Liver (tissue), 9 donors: ENCODE data around the gene CELSR2. TPM values are rescaled to one million over a fixed set of nuclear protein-coding genes. Genes with fewer than 3 reads are reported as not detected.

ENCODE experiments used
- DNase-seq: peaks from one replicate; pipeline ENCODE4 v3.0.0-alpha.2; 2017; ENCODE audit warnings: low spot score
- H3K27ac ChIP-seq, 2 donors: one replicate each; pipeline ENCODE4 v1.7.0; 2013; ENCODE audit warnings: inconsistent platforms in 2 of 2, low read length in 2 of 2, control low read depth in 1 of 2, low read depth in 1 of 2, mild to moderate bottlenecking in 1 of 2
- H3K27me3 ChIP-seq, 4 donors: one replicate each; pipeline versions ENCODE4 v1.6.1 to v1.7.0; 2013; ENCODE audit warnings: low read length in 3 of 4, inconsistent platforms in 1 of 4, mild to moderate bottlenecking in 1 of 4, moderate library complexity in 1 of 4; ENCODE audit not compliant: control insufficient read depth in 4 of 4, insufficient read depth in 4 of 4
- H3K36me3 ChIP-seq, 4 donors: one replicate each; pipeline versions ENCODE4 v1.6.1 to v1.7.0; 2013; ENCODE audit warnings: low read length in 3 of 4, mild to moderate bottlenecking in 3 of 4, low read depth in 1 of 4, moderate library complexity in 1 of 4; ENCODE audit not compliant: control insufficient read depth in 4 of 4, insufficient read depth in 3 of 4
- H3K4me1 ChIP-seq, 4 donors: one replicate each; pipeline versions ENCODE4 v1.6.1 to v1.7.0; 2013; ENCODE audit warnings: low read length in 3 of 4, mild to moderate bottlenecking in 3 of 4, moderate library complexity in 1 of 4; ENCODE audit not compliant: control insufficient read depth in 4 of 4, insufficient read depth in 4 of 4
- H3K4me3 ChIP-seq, 3 donors: one replicate each; pipeline versions ENCODE4 v1.6.1 to v1.7.0; 2013; ENCODE audit warnings: low read length in 3 of 3, control low read depth in 1 of 3, low read depth in 1 of 3, mild to moderate bottlenecking in 1 of 3
- H3K9ac ChIP-seq, 2 donors: one replicate each; pipeline ENCODE4 v1.7.0; 2013; ENCODE audit warnings: low read length in 2 of 2, mild to moderate bottlenecking in 2 of 2, moderate library complexity in 2 of 2, control low read depth in 1 of 2, low read depth in 1 of 2
- H3K9me3 ChIP-seq, 4 donors: one replicate each; pipeline versions ENCODE4 v1.6.1 to v1.7.0; 2013; ENCODE audit warnings: low read length in 3 of 4; ENCODE audit not compliant: control insufficient read depth in 4 of 4
- ATF3 ChIP-seq: IDR thresholded peaks from 2 replicates; pipeline ENCODE4 v1.6.1; 2016; ENCODE audit warnings: antibody characterized with exemption
- CTCF ChIP-seq: fragments of 150-350 bp; IDR thresholded peaks from 2 replicates; pipeline ENCODE4 v1.5.1; 2017; ENCODE audit warnings: improper control_type of control experiment, low read depth, low read length; ENCODE audit not compliant: missing input control
- EGR1 ChIP-seq, 2 donors: IDR thresholded peaks; 2 replicates each; pipeline ENCODE4 v1.6.1; 2016 to 2018; ENCODE audit warnings: antibody characterized with exemption in 2 of 2, low read depth in 2 of 2
- FOXA1 ChIP-seq: IDR thresholded peaks from 2 replicates; pipeline ENCODE4 v1.6.1; 2016; ENCODE audit warnings: antibody characterized with exemption
- FOXA2 ChIP-seq: IDR thresholded peaks from 2 replicates; pipeline ENCODE4 v1.6.1; 2016; ENCODE audit warnings: antibody characterized with exemption
- GABPA ChIP-seq, 2 donors: IDR thresholded peaks in 1 of 2; conservative IDR thresholded peaks in 1 of 2; 2 replicates each; pipeline ENCODE4 v1.6.1; 2016; ENCODE audit warnings: antibody characterized with exemption in 2 of 2, mild to moderate bottlenecking in 1 of 2, moderate library complexity in 1 of 2
- HNF4A ChIP-seq, 2 donors: conservative IDR thresholded peaks; 2 replicates each; pipeline ENCODE4 v1.6.1; 2016; ENCODE audit warnings: antibody characterized with exemption in 2 of 2, mild to moderate bottlenecking in 2 of 2
- HNF4G ChIP-seq: IDR thresholded peaks from 2 replicates; pipeline ENCODE4 v1.6.1; 2016; ENCODE audit warnings: antibody characterized with exemption
- JUND ChIP-seq, 2 donors: IDR thresholded peaks; 2 replicates each; pipeline ENCODE4 v1.6.1; 2016; ENCODE audit warnings: antibody characterized with exemption in 2 of 2
- MAX ChIP-seq: IDR thresholded peaks from 2 replicates; pipeline ENCODE4 v1.6.1; 2016; ENCODE audit warnings: antibody characterized with exemption
- NR2F2 ChIP-seq: IDR thresholded peaks from 2 replicates; pipeline ENCODE4 v1.6.1; 2016; ENCODE audit warnings: antibody characterized with exemption
- RAD21 ChIP-seq, 2 donors: IDR thresholded peaks; 2 replicates each; pipeline ENCODE4 v1.6.1; 2016; ENCODE audit warnings: antibody characterized with exemption in 2 of 2, mild to moderate bottlenecking in 2 of 2
- REST ChIP-seq: IDR thresholded peaks from 2 replicates; pipeline ENCODE4 v1.6.1; 2016; ENCODE audit warnings: antibody characterized with exemption, mild to moderate bottlenecking
- RXRA ChIP-seq, 2 donors: IDR thresholded peaks; 2 replicates each; pipeline ENCODE4 v1.6.1; 2017 to 2018; ENCODE audit warnings: antibody characterized with exemption in 2 of 2, mild to moderate bottlenecking in 1 of 2
- SP1 ChIP-seq: IDR thresholded peaks from 2 replicates; pipeline ENCODE4 v1.6.1; 2018; ENCODE audit warnings: antibody characterized with exemption, mild to moderate bottlenecking
- TAF1 ChIP-seq: conservative IDR thresholded peaks from 2 replicates; pipeline ENCODE4 v1.6.1; 2016; ENCODE audit warnings: antibody characterized with exemption, mild to moderate bottlenecking
- YY1 ChIP-seq: IDR thresholded peaks from 2 replicates; pipeline ENCODE4 v1.6.1; 2016; ENCODE audit warnings: antibody characterized with exemption, mild to moderate bottlenecking
- ZBTB33 ChIP-seq: IDR thresholded peaks from 2 replicates; pipeline ENCODE4 v1.6.1; 2016; ENCODE audit warnings: antibody characterized with exemption
- WGBS: extraction: QIAGEN DNeasy Blood & Tissue Kit; methylation state at CpG from one replicate; pipeline ENCODE4 v1.1.7; 2013; 5-methylcytosine and 5-hydroxymethylcytosine counted together
- polyA plus RNA-seq, 2 donors: library from polyadenylated mRNA; stranded (reverse) in 1 of 2; unstranded in 1 of 2; fragments of 200-250 nt in 1 of 2; fragments of >200 nt in 1 of 2; fragmentation: Nextera tagmentation in 1 of 2; extraction: Ambion mirVana in 1 of 2; gene quantifications; one replicate each; pipeline versions ENCODE4 v1.2.1 to v1.2.3, GENCODE V29; 2013 to 2015
- total RNA-seq, 2 donors: library from RNA; depleted of rRNA; stranded (reverse); fragments of >200 nt; gene quantifications; one replicate each; pipeline ENCODE4 v1.2.3, GENCODE V29; 2014
- donor health status: healthy.
- donor health status: healthy.
- donor health status: healthy.
- donor health status: healthy.
- donor health status: healthy.

Gene CELSR2
- total and polyA plus RNA-seq, 4 donors: 0.73 to 1.6 (median 1.2) TPM

GRCh38 chr1:109319114-109319513, 69.8 kb downstream of the CELSR2 start:
- H3K9me3 ChIP-seq: no peaks in the 10 kb centered on the region
- H3K27ac ChIP-seq: no peak overlapping the region
- H3K4me1 ChIP-seq: no peaks in the 10 kb centered on the region
- no peak for DNase-seq
- H3K9ac ChIP-seq: no peak overlapping the region
- no peaks in the 10 kb centered on the region for H3K27me3 ChIP-seq
- WGBS: 89% methylated on average over 3 of the region's 3 CpGs
- no peaks in the 10 kb centered on the region for H3K36me3 ChIP-seq
- no peak overlapping the region for H3K4me3 ChIP-seq
- TF ChIP-seq RXRA (IDR thresholded peaks at IDR 0.05) (no peak), FOXA1 (no peak), HNF4G (no peak), TAF1 (no peak), YY1 (no peak), GABPA (IDR thresholded peaks at IDR 0.05 in 1 of 2, conservative IDR thresholded peaks at IDR 0.05 in 1 of 2) (no peak), NR2F2 (no peak), CTCF (no peak)

- Histone ChIP-seq H3K9ac (no peak overlapping the region), H3K4me3 (no peak overlapping the region), H3K36me3 (no peaks in the 10 kb centered on the region), H3K27me3 (no peaks in the 10 kb centered on the region), H3K4me1 (no peaks in the 10 kb centered on the region), H3K9me3 (no peaks in the 10 kb centered on the region), H3K27ac (no peak overlapping the region)
- TF ChIP-seq NR2F2 (no peak), ATF3 (no peak), RXRA (IDR thresholded peaks at IDR 0.05) (no peak), REST (no peak), CTCF (no peak), HNF4A (conservative IDR thresholded peaks at IDR 0.05) (no peak), MAX (no peak), JUND (IDR thresholded peaks at IDR 0.05) (no peak), ZBTB33 (no peak), GABPA (IDR thresholded peaks at IDR 0.05 in 1 of 2, conservative IDR thresholded peaks at IDR 0.05 in 1 of 2) (no peak), YY1 (no peak), EGR1 (IDR thresholded peaks at IDR 0.05; ENCODE audit: low read depth in 2 of 2) (no peak), FOXA1 (no peak), HNF4G (no peak), RAD21 (IDR thresholded peaks at IDR 0.05) (no peak), SP1 (no peak), TAF1 (no peak), FOXA2 (no peak)
- no peak for DNase-seq
- 93% methylated on average over 6 of the region's 6 CpGs for WGBS
Observed at GRCh38 chr1:109322974-109323373, 73.6 kb downstream of the CELSR2 start.
